Activated naive CD4-positive, alpha-beta T cell treated with Interleukin-2 at 50 U/mL for 16 hours (primary cell): ENCODE results near the gene NUP133.
"Not testable (repeated sequence)": the region's sequence is repeated elsewhere in the genome, so short reads cannot be mapped to it uniquely, and the experiment has no call there.

Source experiments
- DNase-seq: peaks from one replicate; pipeline ENCODE4 v3.0.0-alpha.2; 2020

Gene NUP133

GRCh38 chr1:229448354-229448753, 59.8 kb downstream of the NUP133 start:
- DNase-seq = no peak

- no peak for DNase-seq
These were observed 60.3 kb downstream of the NUP133 start for GRCh38 chr1:229447809-229448252.

GRCh38 chr1:229445828-229446227, 62.3 kb downstream of the NUP133 start:
- no peak for DNase-seq

- DNase-seq = no peak
These were observed 67.1 kb downstream of the NUP133 start for GRCh38 chr1:229440851-229441537.

GRCh38 chr1:229438021-229438420, 70.1 kb downstream of the NUP133 start:
- DNase-seq = no peak

- DNase-seq = no peak
These were observed 70.7 kb downstream of the NUP133 start for GRCh38 chr1:229437443-229437842.

GRCh38 chr1:229436201-229436600, 71.9 kb downstream of the NUP133 start:
- DNase-seq = no peak

- DNase-seq = no peak
These were observed 73.5 kb downstream of the NUP133 start for GRCh38 chr1:229434641-229435051.

GRCh38 chr1:229434005-229434640, 74.0 kb downstream of the NUP133 start, which contains the start of gene ACTA1:
Gene ACTA1 (minus strand): TSS chr1:229434094. CDS start chr1:229433115, 979 bp downstream.
- DNase-seq = no peak

GRCh38 chr1:229433364-229434004, 74.7 kb downstream of the NUP133 start:
- no peak for DNase-seq

GRCh38 chr1:229432905-229433304, 75.2 kb downstream of the NUP133 start:
- DNase-seq = no peak

- no peak for DNase-seq
These were observed 76.1 kb downstream of the NUP133 start for GRCh38 chr1:229432116-229432461.

GRCh38 chr1:229431284-229432115, 76.6 kb downstream of the NUP133 start:
- DNase-seq = peak; percentile 19

- DNase-seq = peak; percentile 50
These were observed 77.3 kb downstream of the NUP133 start for GRCh38 chr1:229430761-229431283.

GRCh38 chr1:229428256-229428655, 79.9 kb downstream of the NUP133 start:
- no peak for DNase-seq

- DNase-seq = no peak
These were observed 80.6 kb downstream of the NUP133 start for GRCh38 chr1:229427572-229427971.

- no peak for DNase-seq
These were observed 82.5 kb downstream of the NUP133 start for GRCh38 chr1:229425564-229426159.

GRCh38 chr1:229420765-229421164, 87.4 kb downstream of the NUP133 start:
- no peak for DNase-seq

- DNase-seq = no peak
These were observed 87.9 kb downstream of the NUP133 start for GRCh38 chr1:229420224-229420623.

GRCh38 chr1:229418586-229418985, 89.6 kb downstream of the NUP133 start:
- not testable (repeated sequence) for DNase-seq

- DNase-seq = not testable (repeated sequence)
These were observed 95.3 kb downstream of the NUP133 start for GRCh38 chr1:229412810-229413209.

- DNase-seq = no peak
These were observed 96.1 kb downstream of the NUP133 start for GRCh38 chr1:229412056-229412455.
